ENCODE results near the gene ZBTB33. TPM values are rescaled to one million over a fixed set of nuclear protein-coding genes. Genes with fewer than 3 reads are reported as not detected.

The ZBTB33 gene
- total and polyA plus RNA-seq, 8 donors, result 15.2 to 23.5 (median 21.1) TPM

- TF ChIP-seq, protein P1, sequence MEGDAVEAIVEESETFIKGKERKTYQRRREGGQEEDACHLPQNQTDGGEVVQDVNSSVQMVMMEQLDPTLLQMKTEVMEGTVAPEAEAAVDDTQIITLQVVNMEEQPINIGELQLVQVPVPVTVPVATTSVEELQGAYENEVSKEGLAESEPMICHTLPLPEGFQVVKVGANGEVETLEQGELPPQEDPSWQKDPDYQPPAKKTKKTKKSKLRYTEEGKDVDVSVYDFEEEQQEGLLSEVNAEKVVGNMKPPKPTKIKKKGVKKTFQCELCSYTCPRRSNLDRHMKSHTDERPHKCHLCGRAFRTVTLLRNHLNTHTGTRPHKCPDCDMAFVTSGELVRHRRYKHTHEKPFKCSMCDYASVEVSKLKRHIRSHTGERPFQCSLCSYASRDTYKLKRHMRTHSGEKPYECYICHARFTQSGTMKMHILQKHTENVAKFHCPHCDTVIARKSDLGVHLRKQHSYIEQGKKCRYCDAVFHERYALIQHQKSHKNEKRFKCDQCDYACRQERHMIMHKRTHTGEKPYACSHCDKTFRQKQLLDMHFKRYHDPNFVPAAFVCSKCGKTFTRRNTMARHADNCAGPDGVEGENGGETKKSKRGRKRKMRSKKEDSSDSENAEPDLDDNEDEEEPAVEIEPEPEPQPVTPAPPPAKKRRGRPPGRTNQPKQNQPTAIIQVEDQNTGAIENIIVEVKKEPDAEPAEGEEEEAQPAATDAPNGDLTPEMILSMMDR (IDR thresholded peaks at IDR 0.05), result no peak
- Histone ChIP-seq H3K9me3 (no peaks in the 10 kb centered on the region), H3K4me3 (peak overlapping the region; percentile 45 to 56), H3K27ac (peak overlapping the region; percentile 86 to 91), H3K4me1 (no peaks in the 10 kb centered on the region), H3K27me3 (no peaks in the 10 kb centered on the region), H3K36me3 (no peaks in the 10 kb centered on the region)
- peak; percentile 55 to 75 (median 70) for DNase-seq
- ATAC-seq, result peak; percentile 90
- intact Hi-C loops (cut with DNase I), result no loop called here
These were observed 5.7 kb upstream of the ZBTB33 start for GRCh38 chrX:120244735-120245498.

DNA sequence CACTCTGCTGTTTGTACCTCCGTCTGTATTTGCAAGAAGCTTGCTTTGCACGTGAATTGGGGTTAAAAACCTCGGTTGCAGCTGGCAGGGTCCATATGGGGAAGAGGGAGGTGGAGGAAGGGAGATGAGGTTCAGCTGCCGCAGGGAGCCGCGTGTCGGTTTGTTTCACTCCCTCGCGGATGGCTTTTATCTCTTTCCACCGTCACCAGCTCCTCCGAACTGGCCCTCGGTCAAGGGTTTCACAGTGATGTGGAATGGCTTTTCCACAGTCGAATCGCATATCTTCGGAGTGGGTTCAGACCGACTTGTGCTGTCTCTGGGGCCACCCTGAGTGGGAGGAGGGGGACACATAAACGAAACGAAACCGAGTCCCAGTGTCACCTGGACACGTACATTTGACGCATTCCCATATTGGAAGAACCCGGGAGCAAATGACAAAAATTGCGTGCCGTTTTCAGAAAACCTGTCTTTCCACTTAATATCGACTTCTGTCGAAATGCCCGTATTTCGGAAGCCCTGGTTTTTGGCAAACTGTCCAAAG, 929 bp downstream of the ZBTB33 start:
- H3K27ac ChIP-seq, result peak overlapping the region; percentile 84 to 94
- H3K4me3 ChIP-seq, result peak overlapping the region; percentile 32 to 63
- peaks cover 0 to 14% of the 10 kb centered on the region in 2 donors for H3K36me3 ChIP-seq
- TF ChIP-seq, protein P1 (IDR thresholded peaks at IDR 0.05), result no peak
- intact Hi-C loops (cut with DNase I), result no loop called here
- ATAC-seq (peak; percentile 42), DNase-seq (peak in 2 of 4 donors; percentile 33 to 35)
- no peaks in the 10 kb centered on the region for H3K9me3 ChIP-seq
- H3K27me3 ChIP-seq, result no peaks in the 10 kb centered on the region
- H3K4me1 ChIP-seq, result peaks cover 0 to 3% of the 10 kb centered on the region in 2 donors

- H3K27me3 ChIP-seq, result no peaks in the 10 kb centered on the region
- intact Hi-C loops (cut with DNase I), result no loop called here
- DNase-seq (no peak), ATAC-seq (no peak)
- peaks cover 0 to 14% of the 10 kb centered on the region in 2 donors for H3K36me3 ChIP-seq
- peaks cover 0 to 3% of the 10 kb centered on the region in 2 donors for H3K4me1 ChIP-seq
- no peak overlapping the region for H3K27ac ChIP-seq
- TF ChIP-seq, protein P1 (IDR thresholded peaks at IDR 0.05), result no peak
- no peaks in the 10 kb centered on the region for H3K9me3 ChIP-seq
- H3K4me3 ChIP-seq, result no peak overlapping the region
These were observed 3.2 kb downstream of the ZBTB33 start for GRCh38 chrX:120253784-120254183.

DNA sequence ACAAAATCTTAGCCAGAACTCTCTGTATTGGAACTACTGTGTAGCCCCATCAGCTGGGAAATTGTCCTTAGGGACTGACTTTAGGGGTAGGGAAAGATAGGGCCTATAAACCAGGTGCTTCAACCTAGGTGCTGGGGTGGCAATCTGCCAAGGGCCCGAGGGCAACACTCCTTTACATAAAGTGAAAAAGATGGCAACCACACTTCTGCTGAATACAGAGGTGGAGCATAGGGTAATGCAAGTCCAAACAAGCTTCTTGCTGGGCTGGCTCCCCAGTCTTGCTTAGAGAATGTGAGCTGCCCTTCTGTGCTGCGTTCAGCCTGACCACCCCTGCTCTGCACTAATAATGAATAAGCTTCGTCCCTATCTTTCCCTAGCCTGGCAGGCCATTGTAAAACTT, 9.8 kb downstream of the ZBTB33 start:
- no peaks in the 10 kb centered on the region for H3K27me3 ChIP-seq
- intact Hi-C loops (cut with DNase I), result no loop called here
- no peak overlapping the region for H3K4me3 ChIP-seq
- H3K27ac ChIP-seq, result no peak overlapping the region
- ATAC-seq (no peak), DNase-seq (no peak)
- peaks cover 0 to under 1% of the 10 kb centered on the region in 2 donors for H3K36me3 ChIP-seq
- TF ChIP-seq, protein P1 (IDR thresholded peaks at IDR 0.05), result no peak
- H3K4me1 ChIP-seq, result peaks cover 0 to 3% of the 10 kb centered on the region in 2 donors
- H3K9me3 ChIP-seq, result no peaks in the 10 kb centered on the region

DNA sequence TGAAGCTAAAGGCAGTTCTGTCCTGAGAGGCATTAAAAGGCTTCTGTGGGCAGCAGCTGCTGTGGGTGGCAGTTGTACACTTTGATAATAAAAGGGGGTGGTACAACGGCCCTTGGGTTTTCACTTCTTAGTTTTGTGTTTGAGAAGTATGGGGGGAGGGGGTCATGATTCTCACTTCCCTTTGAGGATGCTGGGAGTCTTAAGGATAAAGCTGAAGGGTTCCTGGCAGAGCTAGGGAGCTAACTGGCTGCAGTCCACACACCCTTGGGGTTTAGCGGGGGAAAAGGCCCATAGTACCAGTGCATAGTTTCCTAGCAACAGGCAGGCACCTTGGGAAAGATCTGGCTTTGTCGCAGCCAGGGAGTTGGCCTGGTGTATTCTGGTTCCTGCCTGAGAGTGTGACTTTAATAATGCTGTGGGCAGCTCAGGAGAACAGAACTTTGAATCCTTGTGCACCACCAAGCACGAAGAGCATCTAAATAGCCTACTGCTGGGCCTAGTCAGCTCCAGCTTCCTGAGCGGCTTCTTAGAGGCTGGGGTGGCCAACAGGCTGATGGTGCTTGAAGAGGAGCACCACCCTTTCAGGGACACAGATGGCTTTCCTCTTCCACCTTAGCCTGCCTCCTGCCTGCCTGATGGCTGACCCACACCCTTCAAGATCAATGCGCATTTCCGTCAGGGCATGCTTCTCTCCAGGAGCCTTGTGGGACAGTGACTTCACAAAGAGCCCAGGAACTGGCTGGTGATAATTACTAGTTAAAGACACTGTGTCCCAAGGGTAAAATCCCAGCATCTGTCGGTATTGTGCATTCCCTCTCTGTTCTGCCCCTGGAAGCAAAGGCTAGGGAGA, 12.5 kb downstream of the ZBTB33 start:
- H3K36me3 ChIP-seq, result no peaks in the 10 kb centered on the region
- H3K4me3 ChIP-seq, result no peak overlapping the region
- H3K4me1 ChIP-seq, result no peaks in the 10 kb centered on the region
- H3K27me3 ChIP-seq, result no peaks in the 10 kb centered on the region
- intact Hi-C loops (cut with DNase I), result no loop called here
- DNase-seq, result no peak
- H3K9me3 ChIP-seq, result no peaks in the 10 kb centered on the region
- no peak for ATAC-seq
- TF ChIP-seq, protein P1 (IDR thresholded peaks at IDR 0.05), result no peak
- no peak overlapping the region for H3K27ac ChIP-seq

Data from left lung (tissue), 10 donors.